Muscle of leg (tissue), 11 donors: ENCODE data around the gene TNIP1. TPM values are rescaled to one million over a fixed set of nuclear protein-coding genes. Genes with fewer than 3 reads are reported as not detected.
A peak's percentile ranks its signal among the peaks of the same experiment; 100 is the strongest.

Experiments used
- DNase-seq: peaks from one replicate; pipeline ENCODE4 v3.0.0; 2013
- H3K27ac ChIP-seq: one replicate; pipeline ENCODE4 v1.5.1; 2013; ENCODE audit warnings: mild to moderate bottlenecking, low read length, control low read depth
- H3K27me3 ChIP-seq: one replicate; pipeline ENCODE4 v1.6.1; 2013; ENCODE audit warnings: low read length; ENCODE audit not compliant: control insufficient read depth, insufficient read depth
- H3K36me3 ChIP-seq: one replicate; pipeline ENCODE4 v1.6.1; 2013; ENCODE audit warnings: low read length; ENCODE audit not compliant: control insufficient read depth, insufficient read depth
- H3K4me1 ChIP-seq: one replicate; pipeline ENCODE4 v1.6.1; 2013; ENCODE audit warnings: low read length; ENCODE audit not compliant: control insufficient read depth, insufficient read depth
- H3K4me3 ChIP-seq: one replicate; pipeline ENCODE4 v1.5.1; 2013; ENCODE audit warnings: low read length, control low read depth
- H3K9me3 ChIP-seq: replicated peaks from 2 replicates; pipeline ENCODE4 v1.6.1; 2013; ENCODE audit warnings: low read depth, low read length; ENCODE audit not compliant: control insufficient read depth
- WGBS: methylation state at CpG from one replicate; pipeline ENCODE4 v1.1.5; 2013; ENCODE audit warnings: missing lambda C conversion rate; ENCODE audit not compliant: insufficient coverage; 5-methylcytosine and 5-hydroxymethylcytosine counted together
- polyA plus RNA-seq, 8 donors: library from polyadenylated mRNA; unstranded; fragments of 120-200 nt; gene quantifications; one replicate each; pipeline versions ENCODE4 v1.2.1 to v1.2.3, GENCODE V29; 2013; ENCODE audit warnings: inconsistent platforms in 1 of 8, low replicate concordance in 1 of 8; ENCODE audit not compliant: insufficient read length in 8 of 8, insufficient read depth in 1 of 8
- total RNA-seq: library from RNA; stranded (reverse); fragments of 120-200 nt; gene quantifications from one replicate; pipeline ENCODE4 v1.2.4, GENCODE V29; 2013

Gene TNIP1
- total and polyA plus RNA-seq, 9 donors, result 51.3 to 102 (median 89.2) TPM

- 0% methylated on average over 3 of the region's 7 CpGs for WGBS
- Histone ChIP-seq H3K4me3 (no peak overlapping the region), H3K4me1 (peaks cover 42% of the 10 kb centered on the region), H3K9me3 (no peaks in the 10 kb centered on the region), H3K36me3 (no peaks in the 10 kb centered on the region), H3K27ac (peak overlapping the region; percentile 91), H3K27me3 (no peaks in the 10 kb centered on the region)
- DNase-seq, result peak; percentile 98
Observed at GRCh38 chr5:151005950-151006576, 74.8 kb downstream of the TNIP1 start.

GRCh38 chr5:151005187-151005949 is 75.5 kb downstream of the TNIP1 start:
- Histone ChIP-seq H3K27ac (peak overlapping the region; percentile 91), H3K4me3 (no peak overlapping the region), H3K4me1 (peaks cover 42% of the 10 kb centered on the region), H3K9me3 (no peaks in the 10 kb centered on the region), H3K36me3 (no peaks in the 10 kb centered on the region), H3K27me3 (no peaks in the 10 kb centered on the region)
- DNase-seq, result peak; percentile 92
- WGBS, result 50% methylated on average over 1 of the region's 5 CpGs

- Histone ChIP-seq H3K27ac (peak overlapping the region; percentile 91), H3K4me1 (peaks cover 45% of the 10 kb centered on the region), H3K27me3 (no peaks in the 10 kb centered on the region), H3K4me3 (no peak overlapping the region), H3K36me3 (no peaks in the 10 kb centered on the region), H3K9me3 (no peaks in the 10 kb centered on the region)
- DNase-seq, result no peak
- WGBS, result no CpG with 5 or more reads among the region's 2 CpGs
Observed at GRCh38 chr5:151004499-151004898, 76.3 kb downstream of the TNIP1 start.

GRCh38 chr5:151003503-151003860 is 77.4 kb downstream of the TNIP1 start:
- WGBS, result 79% methylated on average over 2 of the region's 3 CpGs
- Histone ChIP-seq H3K4me1 (peaks cover 46% of the 10 kb centered on the region), H3K36me3 (no peaks in the 10 kb centered on the region)

GRCh38 chr5:151002681-151003502 is 77.9 kb downstream of the TNIP1 start:
- peaks cover 41% of the 10 kb centered on the region for H3K4me1 ChIP-seq
- H3K9me3 ChIP-seq, result no peaks in the 10 kb centered on the region
- H3K4me3 ChIP-seq, result no peak overlapping the region
- 68% methylated on average over 8 of the region's 9 CpGs for WGBS
- DNase-seq, result no peak
- no peak overlapping the region for H3K27ac ChIP-seq
- H3K36me3 ChIP-seq, result no peaks in the 10 kb centered on the region
- H3K27me3 ChIP-seq, result no peaks in the 10 kb centered on the region

More at GRCh38 chr5:151003503-151003860, 77.4 kb downstream of the TNIP1 start:
- H3K4me3 ChIP-seq, result no peak overlapping the region
- H3K27me3 ChIP-seq, result no peaks in the 10 kb centered on the region
- no peak overlapping the region for H3K27ac ChIP-seq
- H3K9me3 ChIP-seq, result no peaks in the 10 kb centered on the region
- no peak for DNase-seq

- Histone ChIP-seq H3K36me3 (no peaks in the 10 kb centered on the region), H3K4me1 (peaks cover 36% of the 10 kb centered on the region), H3K27ac (no peak overlapping the region), H3K27me3 (no peaks in the 10 kb centered on the region), H3K4me3 (no peak overlapping the region), H3K9me3 (no peaks in the 10 kb centered on the region)
- DNase-seq, result peak; percentile 75
- no CpG with 5 or more reads among the region's 2 CpGs for WGBS
Observed at GRCh38 chr5:151002250-151002649, 78.6 kb downstream of the TNIP1 start.

- H3K36me3 ChIP-seq, result no peaks in the 10 kb centered on the region
- no peaks in the 10 kb centered on the region for H3K27me3 ChIP-seq
- H3K4me3 ChIP-seq, result no peak overlapping the region
- DNase-seq, result no peak
- 90% methylated on average over 2 of the region's 4 CpGs for WGBS
- no peak overlapping the region for H3K27ac ChIP-seq
- H3K9me3 ChIP-seq, result no peaks in the 10 kb centered on the region
- H3K4me1 ChIP-seq, result peaks cover 28% of the 10 kb centered on the region
Observed at GRCh38 chr5:151001436-151001835, 79.4 kb downstream of the TNIP1 start.

- peak; percentile 60 for DNase-seq
- no peaks in the 10 kb centered on the region for H3K36me3 ChIP-seq
- H3K9me3 ChIP-seq, result no peaks in the 10 kb centered on the region
- peaks cover 12% of the 10 kb centered on the region for H3K4me1 ChIP-seq
- no peak overlapping the region for H3K27ac ChIP-seq
- H3K27me3 ChIP-seq, result no peaks in the 10 kb centered on the region
- WGBS, result 15% methylated on average over 4 of the region's 7 CpGs
- H3K4me3 ChIP-seq, result no peak overlapping the region
Observed at GRCh38 chr5:150999704-151000442, 81.0 kb downstream of the TNIP1 start.

GRCh38 chr5:150993826-150994412 is 86.9 kb downstream of the TNIP1 start:
- H3K4me3 ChIP-seq, result no peak overlapping the region
- peaks cover 2% of the 10 kb centered on the region for H3K27me3 ChIP-seq
- H3K36me3 ChIP-seq, result no peaks in the 10 kb centered on the region
- no peak overlapping the region for H3K27ac ChIP-seq
- H3K9me3 ChIP-seq, result no peaks in the 10 kb centered on the region
- no peaks in the 10 kb centered on the region for H3K4me1 ChIP-seq
- DNase-seq, result no peak
- WGBS, result no CpG with 5 or more reads among the region's 1 CpG
